Effector CD8-positive, alpha-beta T cell (primary cell): ENCODE data around the gene HS6ST1.

ENCODE experiments used
- DNase-seq: peaks from one replicate; lab custom pipeline; 2025; lab: John Stamatoyannopoulos, UW

The HS6ST1 gene

GRCh38 chr2:128282246-128282975 lies 36.3 kb downstream of the HS6ST1 start:
- DNase-seq, result no peak

GRCh38 chr2:128281852-128282245 lies 36.8 kb downstream of the HS6ST1 start:
- no peak for DNase-seq

GRCh38 chr2:128280901-128281321 lies 37.8 kb downstream of the HS6ST1 start:
- no peak for DNase-seq

DNA sequence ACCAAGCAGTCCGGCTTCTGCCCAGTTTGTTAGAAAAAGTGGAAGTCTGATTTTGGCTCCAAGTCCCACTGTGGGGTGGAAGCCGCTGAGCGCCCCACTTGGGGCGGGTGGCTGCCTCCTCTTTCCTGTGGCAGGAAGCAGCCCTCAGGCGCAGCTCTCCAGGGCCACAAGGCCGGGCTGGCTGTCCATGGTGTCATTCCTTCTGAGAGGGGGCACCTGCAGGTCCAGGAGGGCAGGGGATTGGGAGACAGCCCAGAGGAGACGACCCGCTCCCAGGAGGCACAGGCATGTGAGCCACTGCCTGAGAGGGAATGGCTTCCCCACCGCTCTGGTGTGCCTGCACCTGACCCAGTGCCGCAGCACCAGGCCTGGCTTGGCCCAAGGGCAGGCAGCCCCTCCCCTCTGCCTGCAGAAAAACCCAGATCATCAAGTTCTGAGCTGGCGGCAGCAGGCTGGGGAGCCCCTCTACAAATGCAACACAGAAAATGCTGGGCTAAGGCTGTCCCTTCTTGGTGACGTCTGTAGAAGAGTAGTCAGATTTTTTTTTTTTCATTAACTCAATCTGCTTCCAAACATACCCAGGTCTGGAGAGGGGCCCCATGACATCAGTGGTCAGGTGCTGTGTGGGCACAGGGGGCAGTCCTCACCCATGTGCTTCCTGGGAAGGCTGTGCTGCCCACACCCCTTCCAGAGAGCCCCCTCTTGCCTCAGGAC lies 38.4 kb downstream of the HS6ST1 start:
- DNase-seq, result no peak

GRCh38 chr2:128279786-128280157 lies 38.9 kb downstream of the HS6ST1 start:
- DNase-seq, result no peak

DNA sequence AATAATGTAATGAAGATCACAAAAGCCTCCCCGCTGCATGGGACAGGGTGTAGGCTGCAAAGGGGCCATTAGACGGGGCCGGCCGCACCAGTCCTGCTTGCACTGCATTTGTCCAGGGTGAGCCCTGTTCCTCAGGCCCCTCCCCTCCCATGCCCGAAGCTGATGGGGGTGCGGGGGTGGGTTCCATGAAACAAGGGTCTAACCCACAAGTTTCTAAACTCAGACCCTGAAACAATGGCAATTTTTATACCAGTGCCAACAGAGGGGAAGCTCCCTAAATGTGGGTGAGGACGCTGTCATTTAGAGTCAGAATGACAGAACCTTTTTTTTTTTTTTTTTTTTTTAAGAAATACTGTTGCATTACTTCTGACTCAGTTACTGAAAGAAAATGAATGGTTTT lies 39.7 kb downstream of the HS6ST1 start:
- DNase-seq, result no peak

DNA sequence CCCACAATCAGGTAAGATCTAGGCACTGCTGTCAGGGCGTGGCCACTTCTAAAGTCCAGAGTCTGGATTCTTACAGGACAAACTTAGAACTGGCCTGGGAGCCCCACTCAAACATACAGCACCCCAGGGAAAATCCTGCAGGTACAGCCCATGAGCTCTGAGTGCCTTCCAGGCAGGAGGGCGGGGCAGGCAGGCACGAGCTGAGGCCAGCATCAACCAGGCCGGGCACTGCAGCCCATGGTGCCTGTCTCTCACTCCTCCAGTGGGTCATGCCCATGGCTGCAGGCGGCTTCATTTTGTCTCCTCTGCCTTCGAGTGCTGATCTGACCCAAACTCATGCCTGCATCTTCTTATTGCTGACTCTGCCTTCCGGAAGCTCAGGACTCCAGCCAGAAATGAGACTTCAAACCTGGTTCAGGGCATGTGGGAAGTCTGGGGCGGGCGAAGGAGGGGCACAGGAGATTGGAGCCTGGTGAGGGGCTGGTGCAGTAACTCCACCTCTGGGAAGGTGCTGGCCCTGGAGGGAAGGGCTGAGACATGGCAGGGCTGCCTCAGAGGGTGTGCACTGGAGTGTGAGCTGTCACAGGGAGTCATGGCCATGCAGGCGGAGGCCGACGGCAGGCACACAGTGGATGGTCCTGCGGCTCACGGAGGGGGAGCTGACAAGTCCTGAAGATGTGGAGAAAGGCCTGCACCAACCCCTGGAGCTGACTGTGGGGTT lies 40.5 kb downstream of the HS6ST1 start:
- DNase-seq, result no peak

DNA sequence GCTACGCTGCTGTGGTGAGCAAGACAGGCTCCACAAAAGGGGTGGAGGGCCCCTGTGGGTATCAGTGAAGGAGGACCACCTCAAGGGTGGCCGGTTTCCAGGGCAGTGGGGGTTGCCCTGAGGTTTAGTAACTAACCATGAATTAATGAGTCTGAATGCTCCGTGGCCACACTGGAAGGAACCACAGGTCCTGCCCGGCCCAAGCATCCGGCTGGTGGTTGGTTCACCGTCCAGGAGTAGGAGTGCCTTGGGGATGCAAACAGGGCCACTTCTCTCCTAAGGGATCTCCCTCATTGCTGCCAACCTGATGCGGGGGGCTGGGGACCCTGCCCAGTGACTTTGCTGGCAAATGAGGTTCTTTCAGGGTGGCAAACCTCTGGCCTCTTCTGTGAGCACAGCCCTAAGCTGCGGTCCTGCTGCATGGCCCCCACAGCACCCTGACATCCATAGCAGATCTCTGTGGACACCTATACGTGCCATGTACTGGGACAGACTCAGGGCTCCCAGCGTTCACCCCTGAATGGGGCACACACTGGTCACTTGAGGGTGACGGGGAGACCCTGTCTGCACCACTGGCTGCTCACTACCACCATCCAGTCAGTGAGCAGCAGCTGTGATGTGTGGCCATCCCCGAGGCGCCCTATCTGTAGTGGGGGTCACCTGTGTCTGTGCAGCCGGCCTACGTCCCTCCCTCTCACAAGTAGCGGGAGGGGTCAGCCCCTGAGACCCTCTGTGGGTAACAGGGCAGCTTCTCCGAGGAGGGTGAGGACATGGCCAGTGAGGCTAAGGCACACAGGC lies 41.6 kb downstream of the HS6ST1 start:
- DNase-seq, result no peak

DNA sequence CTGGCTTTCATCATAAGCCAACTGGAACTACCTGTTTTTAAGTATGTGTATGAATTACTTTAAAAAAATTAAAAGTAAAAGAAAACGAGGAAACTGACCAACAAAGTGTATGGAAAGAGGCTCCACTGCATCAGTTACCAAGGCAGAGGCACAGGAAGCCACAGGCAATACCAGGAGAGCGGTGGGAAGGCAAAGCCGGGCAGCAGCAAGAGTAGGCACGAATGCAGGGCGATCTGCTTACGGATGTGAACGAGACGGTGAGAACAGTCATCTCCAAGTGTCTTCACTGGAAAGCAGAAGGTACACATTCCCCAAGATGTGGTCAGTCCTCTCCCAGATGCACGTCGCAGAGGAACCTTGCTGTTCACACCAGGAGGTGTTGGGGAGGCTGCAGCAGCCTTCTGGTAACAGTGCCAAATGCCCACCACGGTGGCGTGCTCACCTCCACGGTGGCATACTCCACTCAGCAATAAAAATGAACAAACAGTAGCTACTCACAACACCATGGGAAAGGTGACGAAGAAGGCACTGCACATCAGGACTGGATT lies 43.1 kb downstream of the HS6ST1 start:
- DNase-seq, result no peak

- no peak for DNase-seq
Measured at GRCh38 chr2:128274218-128274617, 44.5 kb downstream of the HS6ST1 start.

DNA sequence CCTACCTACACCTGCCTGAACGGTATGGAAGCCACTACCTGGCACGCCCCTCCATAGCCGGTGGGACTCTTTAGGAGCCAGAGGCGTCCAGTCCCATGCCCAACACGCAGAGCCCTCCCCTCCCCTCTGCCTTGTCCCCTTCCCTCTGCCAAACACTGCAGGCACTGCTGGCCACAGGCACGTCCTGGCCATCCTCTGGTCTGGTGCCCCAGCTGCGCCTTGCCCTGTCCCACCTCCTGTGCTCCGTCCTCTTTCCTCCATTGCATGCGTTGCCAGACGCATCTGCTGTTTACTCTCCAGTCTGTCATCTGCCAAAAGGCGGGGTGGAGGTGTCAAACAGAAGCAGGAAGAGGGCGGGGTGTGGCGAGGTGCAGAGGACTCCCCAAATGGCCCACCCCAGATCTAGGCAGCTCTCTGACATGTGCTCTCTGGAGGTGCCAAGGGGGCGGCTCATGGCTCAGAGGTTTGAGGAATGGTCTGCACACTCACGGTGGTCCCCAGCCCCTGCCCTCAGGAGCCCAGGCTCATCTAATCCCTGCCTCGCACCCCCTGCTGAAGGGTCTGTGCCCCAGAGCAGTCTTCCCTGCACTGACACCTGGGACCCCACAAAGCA lies 45.1 kb downstream of the HS6ST1 start:
- no peak for DNase-seq

GRCh38 chr2:128272601-128273468 lies 45.8 kb downstream of the HS6ST1 start:
- DNase-seq, result no peak

DNA sequence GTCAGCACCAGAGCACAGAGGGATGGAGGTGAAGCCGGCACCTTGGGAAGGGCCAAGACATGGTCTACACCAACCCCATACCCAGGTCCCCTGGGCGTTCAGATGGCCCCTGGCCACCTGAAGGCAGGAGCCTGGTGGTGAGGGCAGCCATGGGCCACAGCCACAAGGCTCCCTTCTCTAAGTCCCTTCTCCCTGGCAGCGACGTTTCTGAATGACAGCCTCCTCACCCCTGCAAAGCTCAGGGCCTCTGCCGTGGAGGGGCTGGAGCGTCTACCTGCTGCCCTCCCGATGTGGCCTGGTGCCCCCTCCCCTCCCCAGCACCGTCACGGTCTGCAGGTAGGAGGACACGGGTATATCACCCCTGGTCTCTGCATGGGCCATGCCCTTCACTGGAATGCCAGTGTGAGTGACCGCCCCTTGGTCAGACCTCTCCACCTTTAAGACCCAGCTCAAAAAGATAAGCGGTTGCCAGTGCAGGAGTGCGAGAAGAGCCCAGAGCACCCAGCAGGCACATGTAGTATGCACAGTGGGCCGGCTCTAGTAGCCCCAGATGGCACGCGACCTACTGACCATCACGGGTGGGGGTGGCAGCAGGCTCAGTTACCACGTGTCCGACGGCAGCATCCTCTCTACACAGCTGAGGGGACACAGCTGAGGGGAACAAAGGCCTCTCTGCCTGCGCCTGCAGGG lies 46.6 kb downstream of the HS6ST1 start:
- no peak for DNase-seq

GRCh38 chr2:128271597-128271910 lies 47.1 kb downstream of the HS6ST1 start:
- no peak for DNase-seq

DNA sequence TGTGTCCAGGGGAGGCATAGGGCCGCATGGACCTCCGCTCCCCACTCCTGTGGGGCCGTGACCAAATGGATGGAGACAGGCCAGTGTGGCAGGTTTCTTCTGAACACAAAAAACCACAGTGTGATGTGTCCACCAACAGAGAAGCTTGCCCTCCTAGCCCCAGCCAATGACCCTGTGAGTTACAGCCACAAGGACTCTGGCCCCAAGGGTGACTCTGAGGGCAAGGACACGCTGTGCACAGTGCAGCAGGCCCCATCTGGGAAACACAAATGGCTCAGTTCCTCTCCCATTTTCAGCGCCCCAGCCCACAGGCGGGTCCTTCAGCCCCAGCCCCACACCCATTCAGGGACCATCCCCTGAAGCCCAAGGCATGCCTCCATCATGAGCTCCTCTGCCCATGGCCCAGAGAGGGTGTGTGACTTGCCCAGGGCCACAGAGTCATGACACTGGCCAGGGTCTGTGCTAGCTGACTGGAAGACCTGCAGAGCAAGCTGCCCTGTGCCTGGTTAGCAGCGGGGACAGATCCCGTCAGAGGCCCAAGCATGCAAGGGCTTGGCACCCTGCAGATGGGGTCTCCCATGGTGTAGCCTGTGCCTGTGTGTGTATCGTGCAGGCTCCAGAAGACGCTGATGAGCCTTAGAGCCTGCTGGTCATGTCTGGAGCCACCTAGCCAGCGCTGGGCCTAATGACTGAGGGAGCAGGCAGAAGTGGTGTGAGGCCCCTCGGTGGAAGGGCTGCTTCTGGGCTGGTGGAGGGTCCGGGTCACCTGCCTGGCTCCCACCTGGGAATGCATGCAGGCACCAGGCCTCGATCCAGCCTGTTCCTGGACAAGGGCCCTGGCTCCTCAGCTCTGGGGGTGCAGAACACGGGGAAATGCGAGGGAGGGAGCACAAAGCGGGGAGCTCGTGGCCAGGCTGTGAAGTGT lies 47.7 kb downstream of the HS6ST1 start:
- DNase-seq, result no peak

GRCh38 chr2:128269990-128270671 lies 48.5 kb downstream of the HS6ST1 start:
- DNase-seq, result no peak

DNA sequence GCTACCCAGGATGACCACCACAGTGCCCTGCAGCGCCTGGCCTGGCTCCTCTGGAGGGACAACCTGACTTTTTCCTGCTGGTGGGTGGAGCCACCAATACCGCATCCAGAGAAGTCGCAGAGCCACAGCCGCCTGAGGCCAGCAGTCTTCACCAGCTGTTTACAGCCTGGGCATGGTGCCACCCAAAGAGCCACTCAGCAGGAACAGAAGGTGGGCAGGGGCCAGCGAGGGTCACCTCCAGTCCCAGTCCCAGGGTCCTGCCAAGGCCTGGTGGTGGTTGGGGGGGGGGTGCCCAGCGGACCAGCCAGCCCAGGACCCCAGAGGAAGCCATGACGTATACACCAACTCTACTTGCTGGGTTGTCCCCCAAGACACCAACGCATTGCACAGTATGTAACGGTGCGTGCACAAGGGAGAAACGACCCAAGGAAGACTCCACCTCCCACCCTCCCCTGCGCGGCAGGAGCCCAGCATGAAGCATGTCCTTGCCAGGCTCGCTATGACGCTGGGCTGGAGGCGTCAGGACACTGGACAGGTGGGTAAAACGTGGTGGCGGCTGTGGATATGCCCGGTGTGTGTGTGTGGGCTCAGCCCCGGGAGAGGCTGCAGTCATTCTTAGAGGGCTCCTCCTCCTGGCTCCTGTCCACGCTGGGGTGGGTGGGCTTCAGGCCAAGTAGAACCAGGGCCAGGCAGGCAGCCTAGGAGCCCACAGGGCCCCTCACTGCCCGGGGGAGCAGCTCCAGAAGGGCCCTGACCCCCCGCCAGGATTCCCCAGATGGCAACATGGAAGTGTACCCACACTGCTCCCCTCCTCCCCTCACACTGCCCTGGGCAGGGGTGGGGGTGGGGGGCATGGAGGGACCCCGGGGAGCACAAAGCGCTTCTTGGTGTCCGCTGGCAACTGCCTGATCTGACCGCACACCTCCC lies 49.3 kb downstream of the HS6ST1 start:
- no peak for DNase-seq
